Transverse colon (tissue), 4 donors: Measurements from ENCODE around the gene CNTN1.

ENCODE experiments used
- EP300 ChIP-seq: sonication (generic); formaldehyde crosslinking; IDR thresholded peaks from one replicate; pipeline ENCODE4 v1.6.1; 2017; ENCODE audit warnings: antibody characterized with exemption, low read depth
- POLR2A ChIP-seq: fragments of 450-650 bp; IDR thresholded peaks from one replicate; pipeline ENCODE4 v1.6.1; 2016; ENCODE audit warnings: antibody characterized with exemption, mild to moderate bottlenecking, moderate library complexity
- POLR2AphosphoS5 ChIP-seq, 3 donors: sonication (generic); formaldehyde crosslinking; IDR thresholded peaks; one replicate each; pipeline ENCODE4 v1.6.1; 2016; ENCODE audit warnings: antibody characterized with exemption in 3 of 3
- TF ChIP-seq, protein P1 (sequence below), 5 experiments: fragments of 200-600 bp in 3 of 5; fragments of 450-650 bp in 2 of 5; sonication (generic) in 3 of 5; IDR thresholded peaks; 1 replicate in 2 of 5; 2 replicates in 3 of 5; pipeline ENCODE4 v1.5.1; 2016 to 2017; ENCODE audit warnings: antibody characterized with exemption in 5 of 5, inconsistent platforms in 3 of 5, mild to moderate bottlenecking in 2 of 5, moderate library complexity in 1 of 5

DNA sequence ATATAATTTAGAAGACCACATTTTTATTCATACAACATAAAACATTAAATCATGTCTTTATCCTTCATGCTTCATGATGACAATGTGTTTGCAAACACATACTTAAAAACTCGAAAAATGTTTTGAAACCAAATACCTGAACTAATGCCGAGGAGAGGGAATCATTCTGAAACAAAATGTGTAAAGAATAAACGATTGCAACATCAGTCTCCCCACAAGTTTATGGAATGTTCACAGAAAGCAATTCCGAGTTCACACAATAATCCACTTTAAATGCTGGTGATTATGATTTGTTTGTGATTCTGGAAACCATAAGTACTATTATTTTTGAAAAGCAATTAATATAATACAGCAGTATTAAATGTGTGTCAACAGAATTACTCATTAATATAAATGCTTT is 411.4 kb downstream of the CNTN1 start:
- TF ChIP-seq, protein P1, sequence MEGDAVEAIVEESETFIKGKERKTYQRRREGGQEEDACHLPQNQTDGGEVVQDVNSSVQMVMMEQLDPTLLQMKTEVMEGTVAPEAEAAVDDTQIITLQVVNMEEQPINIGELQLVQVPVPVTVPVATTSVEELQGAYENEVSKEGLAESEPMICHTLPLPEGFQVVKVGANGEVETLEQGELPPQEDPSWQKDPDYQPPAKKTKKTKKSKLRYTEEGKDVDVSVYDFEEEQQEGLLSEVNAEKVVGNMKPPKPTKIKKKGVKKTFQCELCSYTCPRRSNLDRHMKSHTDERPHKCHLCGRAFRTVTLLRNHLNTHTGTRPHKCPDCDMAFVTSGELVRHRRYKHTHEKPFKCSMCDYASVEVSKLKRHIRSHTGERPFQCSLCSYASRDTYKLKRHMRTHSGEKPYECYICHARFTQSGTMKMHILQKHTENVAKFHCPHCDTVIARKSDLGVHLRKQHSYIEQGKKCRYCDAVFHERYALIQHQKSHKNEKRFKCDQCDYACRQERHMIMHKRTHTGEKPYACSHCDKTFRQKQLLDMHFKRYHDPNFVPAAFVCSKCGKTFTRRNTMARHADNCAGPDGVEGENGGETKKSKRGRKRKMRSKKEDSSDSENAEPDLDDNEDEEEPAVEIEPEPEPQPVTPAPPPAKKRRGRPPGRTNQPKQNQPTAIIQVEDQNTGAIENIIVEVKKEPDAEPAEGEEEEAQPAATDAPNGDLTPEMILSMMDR (IDR thresholded peaks at IDR 0.05) = no peak
- TF ChIP-seq POLR2A (no peak), EP300 (no peak), POLR2AphosphoS5 (IDR thresholded peaks at IDR 0.05) (peak in 1 of 3 donors; percentile 46)
